ENCODE results near the gene PIEZO2. TPM values are rescaled to one million over a fixed set of nuclear protein-coding genes. Genes with fewer than 3 reads are reported as not detected.
A peak's percentile ranks its signal among the peaks of the same experiment; 100 is the strongest.

PIEZO2 gene
- total RNA-seq, 1 donor from 2014 or later = 256 TPM

DNA sequence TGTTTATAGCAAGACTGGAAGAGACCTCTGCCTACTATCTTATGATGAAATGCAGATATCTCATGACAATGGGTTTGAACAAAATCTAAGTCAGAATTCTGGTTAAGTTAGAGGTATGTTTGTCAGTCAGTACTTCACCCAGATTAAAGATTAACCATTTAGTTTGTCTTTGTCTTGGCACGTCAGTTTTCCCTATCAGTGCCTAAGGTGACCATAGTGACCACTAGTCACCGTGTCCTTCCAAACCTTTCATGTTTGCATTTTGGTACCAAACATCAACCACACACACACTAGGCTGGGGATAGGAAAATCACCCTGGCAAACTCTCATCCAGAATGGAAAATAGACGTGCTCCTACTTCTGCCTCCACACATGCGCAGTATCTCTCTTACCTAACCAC lies 248.9 kb downstream of the PIEZO2 start:
- DNase-seq (ENCODE audit: low read depth in 2 of 2) = no peak

DNA sequence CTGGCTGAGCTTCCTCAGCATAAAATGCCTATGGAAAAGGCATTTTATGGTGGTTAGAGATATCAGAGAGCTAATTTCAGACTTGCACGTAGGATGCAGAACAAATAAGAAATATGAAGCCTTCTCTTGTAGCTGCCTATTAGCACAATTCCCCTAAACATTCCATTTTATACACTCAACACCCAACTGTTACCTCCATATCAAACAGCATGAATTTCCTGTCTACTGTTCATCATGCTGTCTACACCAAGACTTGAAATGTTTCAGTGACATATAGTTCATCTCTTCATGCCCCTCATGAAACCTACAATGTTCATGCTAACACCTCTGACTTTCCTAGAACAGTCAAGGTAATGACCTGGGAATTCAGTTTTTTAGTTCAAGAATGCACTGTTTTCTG lies 249.9 kb downstream of the PIEZO2 start:
- no peak for DNase-seq (ENCODE audit: low read depth in 2 of 2)

DNA sequence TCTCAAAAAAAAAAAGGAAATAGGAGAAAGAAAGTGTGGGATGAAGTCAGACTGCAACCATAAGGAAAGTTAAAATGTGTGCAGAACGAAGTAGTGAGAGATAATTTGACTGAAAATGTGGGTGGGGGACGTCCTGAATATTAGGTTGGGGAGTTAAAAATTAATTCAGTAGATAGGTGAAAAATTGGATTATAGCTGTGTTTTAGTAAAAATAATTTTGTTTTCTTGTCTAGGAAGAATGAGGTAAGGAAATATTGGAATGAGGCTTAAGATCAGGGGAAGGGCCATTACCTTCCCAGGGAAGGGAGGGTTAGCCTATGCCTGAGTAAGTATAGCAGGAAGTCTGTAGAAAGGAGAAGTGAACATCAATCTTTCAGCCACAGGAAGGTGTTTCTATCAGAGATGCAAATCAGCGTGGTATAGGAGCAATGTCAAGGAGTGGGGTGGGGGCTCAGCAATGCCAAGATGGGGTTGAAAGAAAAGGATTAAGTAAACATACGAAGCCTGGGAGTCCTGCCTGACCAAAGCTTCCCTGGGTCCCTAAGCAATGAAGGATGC lies 250.9 kb downstream of the PIEZO2 start:
- no peak for DNase-seq (ENCODE audit: low read depth in 2 of 2)

DNA sequence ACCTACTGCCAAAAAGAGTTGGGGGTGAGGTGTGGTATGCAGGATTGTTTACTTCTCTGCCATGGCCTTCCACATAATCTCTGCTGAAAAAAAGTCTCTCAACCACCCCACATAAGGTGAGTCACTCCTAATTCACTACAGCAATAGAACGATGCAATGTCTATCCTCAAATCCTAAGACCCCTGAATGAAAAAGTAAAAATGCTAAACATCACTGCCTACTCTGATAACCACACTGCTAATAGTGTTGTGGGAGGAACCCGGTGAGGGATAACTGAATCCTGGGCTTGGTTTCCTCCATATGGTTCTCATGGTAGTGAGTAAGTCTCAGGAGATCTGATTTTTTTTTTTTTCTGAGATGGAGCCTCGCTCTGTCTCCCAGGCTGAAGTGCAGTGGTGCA lies 252.5 kb downstream of the PIEZO2 start:
- DNase-seq (ENCODE audit: low read depth in 2 of 2) = no peak

DNA sequence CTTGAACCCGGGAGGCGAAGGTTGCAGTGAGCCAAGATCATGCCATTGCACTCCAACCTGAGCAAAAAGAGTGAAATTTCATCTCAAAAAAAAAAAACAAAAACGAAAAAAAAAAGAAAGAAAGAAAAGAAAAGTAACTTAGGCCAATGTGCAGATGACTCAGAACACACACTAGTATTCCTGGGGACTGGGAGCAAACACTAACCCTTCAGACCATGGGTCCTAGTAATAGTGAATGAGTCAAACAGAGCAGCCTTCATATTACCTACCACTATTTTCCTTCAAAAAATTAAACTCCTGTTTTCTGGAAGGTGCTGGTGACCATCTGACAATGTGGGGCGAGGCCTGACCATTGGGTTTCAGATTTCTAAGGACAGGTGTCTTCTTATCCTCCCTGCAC lies 253.4 kb downstream of the PIEZO2 start:
- no peak for DNase-seq (ENCODE audit: low read depth in 2 of 2)

DNA sequence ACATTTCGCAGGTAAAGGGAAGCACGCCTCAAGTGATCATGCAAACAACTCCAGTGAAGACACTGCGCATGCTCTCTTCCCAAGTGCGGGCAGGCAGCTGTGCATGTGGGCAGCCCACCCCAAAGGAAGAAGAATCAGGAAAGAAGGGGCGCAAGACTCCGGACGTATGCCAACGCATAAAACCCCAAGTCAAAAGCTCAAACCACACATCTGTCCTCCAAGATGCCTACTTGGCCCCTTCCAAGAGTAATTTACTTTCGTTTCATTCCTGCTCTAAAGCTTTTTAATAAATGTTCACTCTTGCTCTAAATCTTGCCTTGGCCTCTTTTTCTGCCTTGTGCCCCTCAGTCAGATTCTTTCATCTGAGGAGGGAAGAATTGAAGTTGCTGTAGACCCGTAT lies 254.9 kb downstream of the PIEZO2 start:
- DNase-seq (ENCODE audit: low read depth in 2 of 2) = no peak

DNA sequence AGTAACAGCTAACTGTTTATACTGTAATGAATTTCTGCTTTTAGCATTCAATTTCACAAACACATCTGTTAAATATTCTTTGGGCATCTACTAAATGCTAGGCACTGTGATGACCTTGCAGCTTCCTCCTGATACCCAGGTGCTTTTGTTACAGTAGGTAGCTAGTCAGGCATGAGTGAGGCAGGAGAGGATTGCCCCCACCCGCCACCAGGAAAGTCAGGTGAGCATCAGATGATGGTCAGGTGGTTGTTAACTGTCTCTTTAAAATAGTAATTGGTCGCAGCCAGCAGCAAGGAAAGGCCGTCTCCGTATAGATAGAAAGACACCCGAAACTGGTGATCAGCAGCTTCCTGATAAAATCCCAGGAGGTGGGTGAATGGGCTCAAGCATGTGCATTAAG lies 255.6 kb downstream of the PIEZO2 start:
- no peak for DNase-seq (ENCODE audit: low read depth in 2 of 2)

DNA sequence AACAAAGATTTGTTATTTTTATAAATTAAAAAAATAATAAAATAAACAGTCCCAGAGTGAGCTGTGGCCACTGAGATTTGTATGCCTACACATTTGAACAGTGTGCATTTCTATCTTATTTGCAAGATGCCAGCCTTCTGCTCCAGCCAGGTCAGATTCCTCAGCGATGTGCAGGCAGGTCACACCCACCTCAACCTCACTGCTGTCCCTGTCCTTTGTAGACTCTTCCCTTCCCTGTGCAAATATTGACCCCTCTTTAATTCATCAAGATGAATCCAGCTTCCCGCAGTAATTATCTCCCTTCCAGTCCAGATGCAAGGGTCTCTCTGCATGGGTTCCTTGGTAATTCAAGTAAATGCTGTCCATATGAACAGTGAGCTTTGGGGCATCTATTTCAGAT lies 256.2 kb downstream of the PIEZO2 start:
- DNase-seq (ENCODE audit: low read depth in 2 of 2) = no peak

DNA sequence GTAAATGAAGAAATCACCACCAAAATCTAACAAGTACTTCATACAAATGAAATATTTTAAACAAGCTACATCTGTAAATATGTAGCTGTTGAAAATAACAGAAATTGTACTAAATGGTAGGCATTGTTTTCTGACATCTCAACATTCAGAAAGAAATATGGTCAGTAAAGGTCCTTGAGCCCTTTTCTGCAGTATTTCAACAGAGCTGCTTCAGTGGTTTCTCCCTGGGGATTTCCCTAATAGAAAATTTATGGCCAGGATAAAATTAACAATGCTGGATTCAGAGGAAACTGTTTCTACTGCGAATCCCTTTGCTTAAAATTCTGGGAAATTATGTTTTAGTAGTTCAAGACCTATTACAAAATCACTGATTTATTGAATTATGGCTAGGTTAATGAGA lies 256.6 kb downstream of the PIEZO2 start:
- DNase-seq (ENCODE audit: low read depth in 2 of 2) = no peak

GRCh38 chr18:10890022-10890421 lies 259.3 kb downstream of the PIEZO2 start:
- no peak for DNase-seq (ENCODE audit: low read depth in 2 of 2)

DNA sequence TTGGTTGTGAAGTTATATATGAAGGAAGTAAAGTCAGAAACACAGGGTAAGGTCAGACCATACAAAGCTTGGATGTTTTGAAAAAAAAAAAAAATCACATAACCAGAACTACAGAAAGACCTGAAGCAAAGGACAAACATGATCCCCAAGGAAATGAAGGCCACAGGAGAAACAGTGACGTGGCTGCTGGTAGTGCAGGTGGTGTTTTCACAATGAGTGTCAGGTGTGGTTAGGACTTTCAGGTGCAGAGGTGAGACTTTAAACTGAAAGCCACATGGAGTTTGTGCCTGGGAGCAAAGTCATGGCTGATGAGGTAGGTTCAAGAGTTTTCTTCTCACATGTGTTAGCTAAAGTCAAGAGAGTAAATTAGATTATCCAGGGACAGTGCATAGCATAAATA lies 270.7 kb downstream of the PIEZO2 start:
- DNase-seq (ENCODE audit: low read depth in 2 of 2) = no peak

DNA sequence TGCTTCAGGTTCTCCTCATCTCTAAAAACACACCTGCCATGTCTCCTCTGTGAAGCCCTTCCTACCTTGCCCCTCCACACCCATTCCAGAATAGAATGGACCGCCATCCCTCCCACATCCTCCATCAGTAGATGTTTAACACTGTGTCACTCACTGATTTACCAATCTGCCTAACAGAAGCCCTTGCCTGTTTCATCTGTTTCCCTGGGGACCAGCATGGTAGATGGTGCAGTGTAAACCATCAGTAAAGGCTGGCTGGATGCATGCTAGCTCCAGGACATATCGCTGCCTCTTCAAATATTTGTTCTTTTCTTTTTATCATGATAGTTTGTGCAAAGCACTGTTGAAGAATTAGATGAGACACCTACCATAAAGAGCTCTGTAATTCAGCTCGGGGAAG lies 271.4 kb downstream of the PIEZO2 start:
- no peak for DNase-seq (ENCODE audit: low read depth in 2 of 2)

DNA sequence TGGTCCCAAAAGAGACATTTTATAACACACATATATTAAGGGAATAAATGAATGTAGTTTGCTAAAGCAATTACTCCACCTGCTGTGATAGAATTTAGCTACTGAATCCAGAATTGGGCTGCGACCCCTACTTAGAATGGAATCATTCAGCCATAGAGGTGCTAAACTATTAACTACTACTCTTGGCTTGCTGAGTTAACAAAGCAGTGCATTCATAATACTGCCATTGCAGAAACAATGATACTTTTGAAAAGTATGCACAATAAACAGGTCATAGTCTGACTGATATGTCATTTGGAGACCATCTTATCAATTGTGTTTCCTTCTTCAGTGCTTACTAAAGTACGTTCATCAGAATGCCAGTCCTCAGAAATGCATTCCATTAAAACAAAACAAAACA lies 273.6 kb downstream of the PIEZO2 start:
- no peak for DNase-seq (ENCODE audit: low read depth in 2 of 2)

GRCh38 chr18:10872304-10872703 lies 277.1 kb downstream of the PIEZO2 start:
- no peak for DNase-seq (ENCODE audit: low read depth in 2 of 2)

DNA sequence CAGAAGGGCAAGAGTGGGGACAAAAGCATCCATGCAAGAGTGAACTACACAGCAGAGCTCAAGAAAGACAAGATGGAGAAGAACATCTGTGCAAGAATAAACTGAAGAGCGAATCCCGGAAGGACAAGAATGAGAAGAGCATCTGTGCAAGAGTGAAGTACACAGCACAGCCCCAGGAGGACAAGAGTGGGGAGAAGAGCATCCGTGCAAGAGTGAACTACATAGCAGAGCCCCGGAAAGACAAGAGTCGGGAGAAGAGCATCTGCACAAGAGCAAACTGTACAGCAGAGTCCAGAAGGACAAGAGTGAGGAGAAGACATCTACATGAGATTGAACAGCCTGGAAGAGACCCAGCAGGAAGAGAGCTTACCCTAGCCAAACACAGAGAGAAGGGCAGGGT lies 284.6 kb downstream of the PIEZO2 start:
- no peak for DNase-seq (ENCODE audit: low read depth in 2 of 2)

GRCh38 chr18:10863026-10863425 lies 286.3 kb downstream of the PIEZO2 start:
- DNase-seq (ENCODE audit: low read depth in 2 of 2) = peak in 1 of 2 donors; percentile 84

DNA sequence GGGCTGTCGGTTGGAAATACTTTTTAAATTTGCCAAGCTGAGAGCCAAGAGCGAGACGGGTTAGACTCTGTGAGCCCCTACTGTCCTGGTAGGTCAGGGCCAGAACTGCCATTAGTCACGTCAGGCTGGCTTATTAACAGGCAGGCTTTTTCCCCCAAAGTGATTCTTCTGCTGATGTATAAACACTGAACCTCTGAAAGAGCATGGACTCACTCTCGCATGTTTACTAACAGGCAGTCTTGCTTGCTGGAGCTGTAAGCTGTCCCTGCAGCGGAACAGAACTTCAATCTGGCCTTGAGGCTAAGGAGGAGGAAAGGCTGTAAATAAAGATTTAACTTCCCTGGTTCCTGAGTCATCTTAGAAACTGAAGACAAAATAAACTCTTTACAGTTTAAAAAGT lies 288.4 kb downstream of the PIEZO2 start:
- peak in 1 of 2 donors; percentile 16 for DNase-seq (ENCODE audit: low read depth in 2 of 2)

- DNase-seq (ENCODE audit: low read depth in 2 of 2) = no peak
Measured at GRCh38 chr18:10860382-10860781, 289.0 kb downstream of the PIEZO2 start.

DNA sequence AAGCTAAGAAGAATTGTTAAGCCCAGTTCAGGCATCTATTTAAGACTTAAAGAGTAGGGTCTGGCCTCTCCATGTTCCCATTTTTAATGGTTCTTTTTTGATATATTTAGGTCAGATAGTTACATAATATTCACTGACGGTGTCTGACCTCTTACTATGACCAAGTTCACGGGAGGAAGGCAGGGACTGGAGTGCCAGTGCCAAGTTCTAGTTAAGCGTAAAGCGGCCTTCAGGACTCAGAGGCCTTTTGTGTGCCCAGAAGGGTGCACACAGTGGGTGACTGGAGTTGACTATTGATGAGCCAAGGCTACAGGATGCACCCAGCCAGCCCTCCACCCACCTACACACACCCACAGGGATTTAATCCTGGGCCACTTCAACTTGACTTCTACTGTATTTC lies 290.9 kb downstream of the PIEZO2 start:
- DNase-seq (ENCODE audit: low read depth in 2 of 2) = no peak

- no peak for DNase-seq (ENCODE audit: low read depth in 2 of 2)
Measured at GRCh38 chr18:10856132-10856531, 293.2 kb downstream of the PIEZO2 start.

DNA sequence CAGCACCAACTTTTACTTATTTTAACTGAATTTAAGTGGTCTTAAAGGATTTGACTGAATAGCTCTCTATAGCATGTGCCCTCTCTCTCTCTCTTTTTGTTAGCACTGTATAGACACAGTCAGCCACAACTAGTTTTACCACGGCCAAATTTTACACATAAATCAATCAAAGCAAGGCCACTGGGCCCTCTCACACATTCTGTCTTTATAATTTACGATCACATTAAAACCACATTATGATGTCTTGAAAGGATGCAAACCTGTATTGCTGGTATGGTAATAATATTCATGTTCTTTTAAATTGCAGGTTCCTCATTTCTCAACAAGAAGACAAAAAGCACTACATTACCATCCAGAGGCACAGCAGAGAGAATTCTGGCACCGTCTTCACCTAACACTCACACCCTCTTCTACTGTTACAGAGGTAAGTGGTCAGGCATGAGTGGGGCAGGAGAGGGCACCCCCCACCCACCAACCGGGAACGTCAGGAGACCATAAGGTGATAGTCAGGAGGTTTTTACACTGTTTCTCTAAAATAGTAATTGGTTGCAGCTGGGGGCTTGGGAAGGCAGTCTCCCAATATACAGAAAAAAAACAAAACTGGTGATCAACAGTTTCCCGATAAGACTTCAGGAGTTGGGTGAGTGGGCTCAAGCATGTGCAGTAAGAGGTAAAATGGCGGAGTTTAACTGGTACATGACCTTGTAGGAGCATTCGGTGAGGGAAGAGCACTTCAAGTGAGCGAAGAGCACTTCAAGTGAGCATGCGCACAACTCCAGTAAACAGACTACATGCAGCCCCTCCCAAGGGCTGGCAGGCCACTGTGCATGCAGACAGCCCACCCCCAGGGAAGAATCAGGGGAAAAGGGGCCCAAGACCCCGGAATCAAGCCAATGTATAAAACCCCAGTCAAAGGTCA lies 296.7 kb downstream of the PIEZO2 start:
- DNase-seq (ENCODE audit: low read depth in 2 of 2) = no peak

- peak; percentile 58 to 79 for DNase-seq (ENCODE audit: low read depth in 2 of 2)
Measured at GRCh38 chr18:10851824-10852319, 297.5 kb downstream of the PIEZO2 start.

GRCh38 chr18:10850840-10851239 lies 298.5 kb downstream of the PIEZO2 start:
- no peak for DNase-seq (ENCODE audit: low read depth in 2 of 2)

All from lung microvascular endothelial cell (primary cell).